HG03432 (cell line): ENCODE measurements around the gene EVI5.
"Not testable (repeated sequence)": the region's sequence is repeated elsewhere in the genome, so short reads cannot be mapped to it uniquely, and the experiment has no call there.

Experiments used
- ATAC-seq: cut with Tn5 transposase; IDR thresholded peaks from one replicate; pipeline ENCODE4 v1.9.1; 2021; ENCODE audit warnings: mild to moderate bottlenecking, moderate library complexity; ENCODE audit not compliant: unreplicated experiment

The EVI5 gene

GRCh38 chr1:92695104-92695503 is 89.8 kb downstream of the EVI5 start:
- no peak for ATAC-seq

- ATAC-seq: peak; percentile 51
These were observed 93.0 kb downstream of the EVI5 start for GRCh38 chr1:92691925-92692324.

DNA sequence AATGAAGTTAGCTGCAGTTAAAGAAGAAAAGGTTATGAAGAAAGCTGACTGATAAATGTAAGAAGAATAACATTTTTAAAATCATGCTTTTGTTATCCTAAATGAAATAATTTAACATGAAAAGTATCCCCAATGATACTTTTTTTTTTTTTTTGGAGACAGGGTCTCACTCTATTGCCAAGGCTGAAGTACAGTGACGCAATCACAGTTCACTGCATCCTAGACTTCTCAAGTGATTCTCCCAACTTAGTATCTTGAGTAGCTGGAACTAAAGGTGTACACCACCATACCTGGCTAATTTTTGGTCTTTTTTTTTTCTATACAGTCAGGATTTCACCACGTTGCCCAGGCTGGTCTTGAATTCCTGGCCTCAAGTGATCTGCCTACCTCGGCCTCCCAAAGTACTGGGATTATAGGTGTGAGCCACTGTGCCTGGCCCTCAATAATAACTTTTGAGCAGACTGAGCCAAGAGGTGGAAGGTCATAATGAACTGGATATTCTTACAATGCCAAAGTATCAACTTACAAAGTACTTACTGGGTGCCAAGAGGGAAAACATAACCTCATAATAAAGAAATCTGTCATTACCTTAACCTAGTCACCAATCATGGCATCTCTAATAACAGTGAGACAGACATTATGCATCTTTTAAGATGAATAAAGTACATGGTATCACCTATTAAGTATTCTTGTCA is 94.5 kb downstream of the EVI5 start:
- ATAC-seq: no peak

DNA sequence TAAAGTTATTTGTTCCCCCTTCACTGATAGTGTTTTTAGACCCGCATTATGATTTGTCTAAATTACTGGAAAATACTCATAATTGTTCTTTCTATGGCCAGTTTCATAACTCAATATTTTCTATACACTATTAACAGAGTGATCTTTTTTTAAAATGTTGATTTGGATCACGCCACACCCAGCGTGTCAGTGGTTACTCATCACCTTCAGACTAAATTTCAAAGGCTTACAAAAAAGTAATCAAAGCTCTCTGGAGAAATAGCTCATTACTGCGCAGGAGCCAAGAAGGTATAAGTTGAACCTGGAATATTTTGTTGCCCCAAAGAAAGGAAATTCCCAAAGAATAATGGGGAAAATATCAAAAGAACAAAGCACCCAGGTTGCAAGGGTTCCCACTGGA is 104.9 kb downstream of the EVI5 start:
- ATAC-seq: no peak

GRCh38 chr1:92663775-92664174 is 121.1 kb downstream of the EVI5 start:
- no peak for ATAC-seq

- no peak for ATAC-seq
These were observed 122.9 kb downstream of the EVI5 start for GRCh38 chr1:92662048-92662447.

DNA sequence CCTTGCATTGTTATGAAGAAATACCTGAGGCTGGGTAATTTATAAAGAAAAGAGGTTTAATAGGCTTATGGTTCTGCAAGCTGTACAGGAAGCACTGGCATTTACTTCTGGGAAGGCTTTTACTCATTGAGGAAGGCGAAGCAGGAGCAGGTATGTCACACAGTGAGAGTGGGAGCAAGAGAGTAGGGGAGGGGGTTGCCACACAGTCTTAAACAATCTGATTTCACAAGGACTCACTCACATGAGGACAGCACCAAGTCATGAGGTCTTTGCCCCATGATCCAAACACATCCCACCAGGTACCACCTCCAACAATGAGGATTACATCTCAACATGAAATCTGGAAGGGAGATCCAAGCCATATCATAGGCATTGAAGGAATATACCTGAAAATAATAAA is 127.2 kb downstream of the EVI5 start:
- ATAC-seq: no peak

- no peak for ATAC-seq
These were observed 129.6 kb downstream of the EVI5 start for GRCh38 chr1:92655197-92655801.

DNA sequence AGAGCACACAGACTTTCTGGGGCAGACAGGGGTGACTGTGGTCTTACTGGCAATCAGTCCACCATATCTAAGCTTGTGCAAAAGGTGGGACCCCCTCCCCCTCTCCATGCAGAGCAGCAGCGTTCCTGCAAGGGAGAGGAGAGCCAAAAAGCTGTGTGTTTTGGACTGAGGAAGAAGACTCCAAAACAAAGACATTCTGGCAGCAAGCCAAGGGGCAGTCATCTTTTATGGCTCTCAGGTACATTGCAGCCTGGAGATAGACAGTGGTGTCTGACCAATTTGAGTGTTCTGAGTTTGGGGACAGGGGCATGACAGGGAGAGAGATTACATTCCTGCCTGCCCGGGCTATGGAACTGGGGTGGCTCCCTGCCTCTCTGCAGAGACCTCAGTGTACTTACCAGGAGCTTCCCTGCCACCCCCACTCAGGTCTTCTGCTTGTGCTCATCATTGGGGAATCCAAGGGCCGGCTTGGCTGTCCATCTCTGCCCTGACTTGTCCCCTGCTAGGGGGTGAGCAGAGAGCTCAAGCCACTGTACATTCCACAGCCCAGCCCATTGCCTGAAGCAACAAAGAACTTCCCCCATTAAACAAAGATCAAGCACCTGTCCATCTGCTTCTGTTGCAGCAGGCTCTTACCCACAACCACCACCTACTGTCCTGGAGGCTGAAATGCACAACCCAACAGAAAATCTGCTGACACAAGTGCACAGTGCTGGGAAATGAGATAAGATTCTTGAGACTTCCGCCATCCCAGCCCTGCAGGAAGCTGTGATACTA is 131.1 kb downstream of the EVI5 start:
- ATAC-seq: no peak

DNA sequence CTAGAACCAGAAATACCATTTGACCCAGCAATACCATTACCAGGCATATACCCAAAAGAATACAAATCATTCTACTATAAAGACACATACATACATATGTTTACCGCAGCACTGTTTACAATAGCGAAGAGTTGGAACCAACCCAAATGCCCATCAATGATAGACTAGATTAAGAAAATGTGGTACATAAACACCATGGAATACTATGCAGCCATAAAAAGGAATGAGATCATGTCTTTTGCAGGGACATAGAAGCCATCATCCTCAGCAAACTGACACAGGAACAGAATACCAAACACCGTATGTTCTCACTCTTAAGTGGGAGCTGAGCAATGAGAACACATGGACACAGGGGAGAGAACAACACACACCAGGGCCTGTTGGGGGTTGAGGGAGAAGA is 144.2 kb downstream of the EVI5 start:
- ATAC-seq: not testable (repeated sequence)

- ATAC-seq: no peak
These were observed 146.4 kb downstream of the EVI5 start for GRCh38 chr1:92638498-92638897.

GRCh38 chr1:92635203-92635602 is 149.7 kb downstream of the EVI5 start:
- not testable (repeated sequence) for ATAC-seq

DNA sequence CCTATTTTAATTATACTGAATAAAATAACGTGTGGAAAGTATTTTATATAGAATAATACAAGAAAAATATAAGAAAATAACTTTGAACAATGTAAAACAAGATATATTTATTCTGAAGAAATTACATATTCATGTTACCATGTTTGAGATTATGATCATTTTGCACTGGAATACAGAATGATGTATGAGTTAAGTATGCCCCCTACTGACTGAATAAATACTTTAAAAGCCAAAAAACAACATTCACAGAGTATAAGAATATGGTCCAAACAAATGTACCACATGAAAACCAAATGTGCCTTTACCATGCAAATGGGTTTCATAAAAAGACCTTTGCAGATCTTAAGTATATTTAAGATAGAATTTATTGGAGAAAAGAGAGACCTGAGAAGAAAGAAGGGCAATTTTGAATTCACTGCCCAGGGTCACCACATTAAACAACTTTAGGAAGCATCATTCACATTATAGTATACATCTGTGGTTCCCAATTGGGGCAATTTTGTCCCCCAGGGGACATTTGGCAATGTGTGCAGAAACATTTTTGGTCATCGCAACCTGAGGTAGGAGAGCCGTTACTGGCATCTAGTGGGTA is 161.6 kb downstream of the EVI5 start:
- ATAC-seq: no peak

DNA sequence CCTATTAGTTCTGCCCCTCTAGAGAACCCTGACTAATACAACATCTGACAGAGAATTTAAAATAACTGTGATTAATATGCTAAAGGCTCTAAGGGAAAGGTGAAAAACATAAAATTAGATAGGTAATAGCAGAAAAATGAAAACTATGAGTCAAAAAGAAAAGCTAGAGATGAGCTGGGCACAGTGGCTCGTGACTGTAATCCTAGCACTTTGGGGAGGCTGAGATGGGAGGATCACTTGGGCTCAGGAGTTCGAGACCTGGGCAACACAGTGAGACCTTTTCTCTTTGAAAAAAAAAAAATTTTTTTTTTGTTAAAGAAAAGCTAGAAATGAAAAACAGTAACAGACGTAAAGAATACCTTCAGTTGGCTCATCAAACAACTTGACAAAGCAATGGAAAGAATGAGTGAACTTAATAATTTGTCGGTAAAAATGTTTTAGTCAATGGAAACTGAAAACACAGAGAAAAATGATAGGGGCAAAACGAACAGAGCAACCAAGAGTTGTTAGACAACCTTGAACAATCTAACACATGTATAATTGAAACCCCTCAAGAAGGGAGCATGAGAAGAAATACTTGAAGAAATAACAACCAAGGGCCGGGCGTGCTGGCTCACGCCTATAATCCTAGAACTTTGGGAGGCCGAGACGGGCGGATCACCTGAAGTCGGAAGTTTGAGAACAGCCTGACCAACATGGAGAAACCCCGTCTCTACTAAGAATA is 165.3 kb downstream of the EVI5 start:
- ATAC-seq: no peak

GRCh38 chr1:92601044-92601443 is 183.9 kb downstream of the EVI5 start:
- no peak for ATAC-seq

DNA sequence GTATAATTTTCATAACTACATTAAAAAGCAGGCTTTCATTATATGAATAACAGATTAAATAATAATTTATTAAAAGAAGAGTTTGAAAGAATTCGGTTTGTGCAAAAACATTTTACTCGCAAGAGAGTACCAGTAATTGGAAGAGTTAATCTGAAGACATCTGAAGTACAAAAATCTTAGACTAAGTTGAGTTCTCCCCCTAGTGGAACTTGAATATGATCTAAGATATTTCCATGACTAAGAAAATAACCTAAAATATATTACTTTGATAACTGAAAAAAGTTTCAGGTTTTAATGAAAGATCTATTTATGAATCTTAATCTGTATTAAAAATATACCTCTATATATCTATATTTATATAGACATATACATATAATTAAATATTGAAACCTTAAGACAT is 185.7 kb downstream of the EVI5 start:
- peak; percentile 60 for ATAC-seq

DNA sequence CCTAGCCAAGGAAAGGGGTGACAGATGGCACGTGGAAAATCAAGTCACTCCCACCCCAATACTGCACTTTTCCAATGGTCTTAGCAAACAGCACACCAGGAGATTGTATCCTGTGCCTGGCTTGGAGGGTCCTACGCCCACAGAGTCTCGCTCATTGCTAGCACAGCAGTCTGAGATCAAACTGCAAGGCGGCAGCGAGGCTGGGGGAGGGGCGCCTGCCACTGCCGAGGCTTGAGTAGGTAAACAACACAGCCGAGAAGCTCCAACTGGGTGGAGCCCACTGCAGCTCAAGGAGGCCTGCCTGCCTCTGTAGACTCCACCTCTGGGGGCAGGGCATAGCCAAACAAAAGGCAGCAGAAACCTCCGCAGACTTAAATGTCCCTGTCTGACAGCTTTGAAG is 195.5 kb downstream of the EVI5 start:
- not testable (repeated sequence) for ATAC-seq

DNA sequence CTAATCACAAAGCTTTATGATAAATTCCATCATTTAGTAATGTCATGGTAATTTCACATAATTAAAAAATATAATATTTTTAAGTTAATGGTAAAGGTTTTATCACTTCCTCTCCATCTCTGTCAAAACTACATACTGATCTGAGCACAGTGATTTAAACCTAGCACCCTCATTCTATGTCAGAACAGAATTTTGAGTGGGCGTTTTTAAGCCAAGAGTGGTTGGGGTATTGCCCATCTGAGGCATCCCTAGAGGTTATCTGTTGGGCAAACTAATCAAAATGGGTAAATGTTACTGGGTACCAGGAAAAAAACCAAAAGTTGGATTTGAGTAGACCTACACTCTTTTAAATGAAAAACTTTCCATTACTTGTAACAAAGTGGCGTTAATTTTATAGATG is 197.5 kb downstream of the EVI5 start:
- ATAC-seq: no peak

- ATAC-seq: no peak
These were observed 199.1 kb downstream of the EVI5 start for GRCh38 chr1:92585831-92586230.

GRCh38 chr1:92584810-92585209 is 200.1 kb downstream of the EVI5 start:
- peak; percentile 21 for ATAC-seq
